DLD1 (cell line): Measurements from ENCODE around the gene KLHL25.
"Not testable (repeated sequence)": the region's sequence is repeated elsewhere in the genome, so short reads cannot be mapped to it uniquely, and the experiment has no call there.

Experiments used
- in situ Hi-C: cut with HindIII; loops from 2 replicates; pipeline ENCODE4 v1.10.0; 2017; ENCODE audit warnings: low sequenced_read_pairs

KLHL25 gene

GRCh38 chr15:85805420-85805819 lies 10.7 kb upstream of the KLHL25 start:
- in situ Hi-C loops = no loop called here

- in situ Hi-C loops = no loop called here
Observed at GRCh38 chr15:85804481-85805170, 9.9 kb upstream of the KLHL25 start.

- in situ Hi-C loops = not testable (repeated sequence)
Observed at GRCh38 chr15:85802617-85803016, 7.9 kb upstream of the KLHL25 start.

GRCh38 chr15:85800478-85801123 lies 5.9 kb upstream of the KLHL25 start:
- in situ Hi-C loops = no loop called here

- in situ Hi-C loops = not testable (repeated sequence)
Observed at GRCh38 chr15:85796371-85796770, 1.6 kb upstream of the KLHL25 start.

DNA sequence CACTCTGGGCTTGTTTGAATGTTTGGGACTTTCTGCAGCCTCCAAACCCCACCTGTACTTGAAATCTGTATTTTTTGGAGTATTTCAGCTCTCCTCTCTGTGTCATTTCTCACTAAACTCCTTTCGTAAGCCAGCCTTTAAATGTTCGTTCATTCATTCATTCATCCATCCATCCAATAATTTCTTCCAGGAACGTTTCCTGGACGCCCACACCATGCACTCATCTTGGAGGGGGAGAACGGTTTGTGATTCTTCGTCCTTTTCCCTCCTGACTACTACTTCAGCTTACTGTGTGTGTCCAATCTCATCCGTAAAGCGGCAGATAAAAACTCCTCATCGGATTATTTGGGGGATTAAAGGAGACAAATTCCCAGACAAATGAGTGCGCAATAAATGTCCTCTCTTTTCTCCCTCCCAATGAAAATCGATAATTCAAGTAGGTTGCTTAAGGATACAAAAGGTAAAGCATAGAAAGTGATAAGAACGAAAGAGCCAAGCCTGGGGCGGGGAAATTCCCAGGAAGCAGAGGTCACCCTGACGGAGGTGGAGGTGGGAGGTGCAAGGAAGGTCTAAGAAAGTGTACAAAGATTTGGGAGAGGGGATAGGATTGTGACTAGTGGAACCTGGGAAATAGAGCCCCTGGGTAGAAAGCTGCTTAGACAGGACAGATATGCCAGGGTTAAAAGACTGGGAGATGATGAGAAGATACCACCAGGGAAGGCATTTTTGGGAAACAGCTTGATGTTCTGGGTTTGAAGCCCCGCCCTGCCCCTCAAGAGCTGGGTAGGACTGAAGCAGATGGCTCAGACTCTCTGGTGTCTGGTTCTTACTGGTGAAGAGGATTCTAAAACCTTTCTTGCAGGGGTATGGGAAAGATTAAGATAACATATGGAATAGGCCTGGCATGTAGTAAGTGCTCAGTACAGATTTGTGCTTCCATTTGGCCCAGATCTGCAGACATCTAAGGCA lies 896 bp upstream of the KLHL25 start:
- in situ Hi-C loops = no loop called here

DNA sequence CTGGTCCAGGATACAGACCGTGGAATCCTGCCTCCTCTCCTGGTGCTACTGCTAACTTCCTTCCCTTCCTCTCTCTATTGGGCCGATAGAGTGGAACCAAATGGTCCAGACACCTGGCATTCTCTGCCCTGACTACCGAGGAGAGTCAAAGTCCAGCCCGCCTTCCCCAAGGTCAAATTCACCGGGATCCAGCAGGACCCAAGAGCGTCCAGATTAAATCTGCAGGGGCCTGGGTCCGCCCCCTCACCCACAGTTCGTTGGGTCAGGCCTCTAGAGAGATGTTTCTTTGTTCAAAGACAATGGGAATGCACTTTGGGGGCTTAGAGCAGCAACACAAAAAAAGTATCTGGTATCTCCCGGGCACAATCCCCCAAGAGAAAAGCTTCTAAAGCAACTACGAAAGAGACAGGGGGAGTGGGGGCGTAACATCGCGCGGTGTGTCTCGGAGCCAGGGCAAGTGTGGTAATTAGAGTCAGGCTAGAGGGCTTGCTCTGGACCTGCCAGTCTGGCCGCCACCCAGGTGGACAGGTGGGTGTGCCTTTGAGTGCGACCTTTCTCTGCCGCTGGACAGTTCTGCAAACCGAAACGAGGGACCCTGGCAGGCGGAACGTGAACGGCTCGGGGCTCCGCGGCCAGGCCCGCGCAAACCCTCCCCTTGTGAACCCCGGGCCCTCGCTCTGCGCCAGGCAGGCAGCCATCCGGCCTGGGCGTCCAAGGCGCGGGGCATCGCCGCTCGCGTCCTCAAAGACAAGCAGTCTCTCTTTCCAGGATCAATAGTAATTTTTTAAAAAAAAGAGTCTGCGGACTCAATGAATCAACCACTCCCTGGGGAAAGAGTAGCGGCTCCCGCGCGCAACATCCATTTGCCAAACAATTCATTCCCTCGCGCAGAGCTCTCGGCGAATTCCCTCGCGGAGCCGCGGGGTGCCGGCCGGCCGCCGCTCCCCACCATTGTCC lies 806 bp downstream of the KLHL25 start:
- in situ Hi-C loops = no loop called here

DNA sequence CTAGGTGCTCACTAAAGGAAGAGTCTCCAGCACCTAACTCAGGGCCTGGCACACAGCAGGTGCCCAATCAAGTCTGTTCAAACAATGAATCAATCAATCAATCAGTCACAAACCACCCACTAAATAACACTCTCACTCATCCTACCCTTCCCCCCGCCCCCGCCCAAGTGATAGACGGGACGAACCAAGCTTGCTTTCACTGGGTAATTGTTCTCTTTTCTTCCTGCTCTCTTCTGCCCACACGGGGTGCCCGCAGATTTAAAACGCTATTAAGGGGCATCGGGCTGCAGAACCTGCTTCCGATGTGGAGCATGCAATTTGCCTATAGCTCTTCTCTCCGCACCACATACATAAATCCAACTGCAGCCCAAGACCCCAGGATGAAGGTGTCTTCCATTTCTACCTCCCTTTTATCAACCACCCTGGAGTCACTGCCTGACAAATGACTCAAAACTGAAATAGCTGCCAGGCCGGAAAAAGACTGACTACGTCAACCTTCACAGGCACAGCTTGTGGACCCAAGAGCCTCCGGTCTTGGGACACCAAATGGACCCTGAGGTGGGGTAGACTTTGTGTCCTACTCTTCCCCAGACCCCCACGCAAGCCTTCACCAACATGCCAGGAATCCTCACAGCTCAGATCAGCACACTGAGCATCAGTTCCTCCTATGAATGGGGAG lies 1.7 kb downstream of the KLHL25 start:
- in situ Hi-C loops = no loop called here

DNA sequence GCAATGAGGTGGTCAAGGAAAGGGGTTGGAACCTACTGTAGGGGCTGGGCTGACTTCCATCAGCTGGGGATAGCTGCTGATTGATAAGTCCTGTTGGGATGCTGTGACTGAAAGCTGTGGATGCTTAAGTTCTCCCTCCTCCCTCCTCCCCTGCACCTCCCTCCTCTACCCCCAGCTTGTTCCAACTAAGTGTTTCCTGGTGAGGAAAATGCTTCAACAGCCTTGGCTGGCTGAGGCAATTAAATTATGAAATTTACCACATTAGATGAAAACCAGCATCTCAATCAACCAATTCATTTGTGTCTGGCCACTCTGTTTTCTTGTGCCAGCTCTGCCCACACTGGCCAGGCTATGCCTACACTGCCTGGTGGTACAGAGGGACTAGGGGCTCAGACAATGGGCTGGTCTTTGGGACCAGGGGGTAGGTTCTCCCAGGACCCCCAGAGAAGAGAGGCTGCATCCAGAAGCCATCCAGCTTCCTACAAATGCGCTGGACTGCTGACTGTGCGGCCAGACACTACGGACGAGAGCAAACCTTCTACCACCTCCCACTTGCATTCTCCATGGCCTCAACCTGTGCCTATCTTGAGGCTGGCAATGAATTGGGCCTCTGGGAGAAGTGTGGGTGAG lies 2.5 kb downstream of the KLHL25 start:
- in situ Hi-C loops = no loop called here

DNA sequence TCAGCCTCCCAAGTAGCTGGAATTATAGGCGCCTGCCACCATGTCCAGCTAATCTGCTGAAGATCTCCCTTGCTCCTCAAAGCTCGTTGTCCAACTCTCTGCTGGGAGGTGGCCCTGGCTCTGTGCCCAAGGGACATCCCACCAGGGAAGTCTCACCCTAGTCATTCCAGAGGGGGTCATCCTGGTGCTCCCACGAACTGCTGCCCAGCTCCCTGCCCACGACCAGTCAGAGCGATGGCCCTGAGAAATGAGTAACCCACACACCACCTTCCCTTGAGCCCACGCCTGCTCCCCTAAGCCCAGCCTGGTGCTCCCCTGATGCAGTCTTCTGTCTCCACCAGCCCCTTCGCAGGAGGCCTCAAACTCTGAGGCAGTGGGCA lies 5.2 kb downstream of the KLHL25 start:
- in situ Hi-C loops = no loop called here

DNA sequence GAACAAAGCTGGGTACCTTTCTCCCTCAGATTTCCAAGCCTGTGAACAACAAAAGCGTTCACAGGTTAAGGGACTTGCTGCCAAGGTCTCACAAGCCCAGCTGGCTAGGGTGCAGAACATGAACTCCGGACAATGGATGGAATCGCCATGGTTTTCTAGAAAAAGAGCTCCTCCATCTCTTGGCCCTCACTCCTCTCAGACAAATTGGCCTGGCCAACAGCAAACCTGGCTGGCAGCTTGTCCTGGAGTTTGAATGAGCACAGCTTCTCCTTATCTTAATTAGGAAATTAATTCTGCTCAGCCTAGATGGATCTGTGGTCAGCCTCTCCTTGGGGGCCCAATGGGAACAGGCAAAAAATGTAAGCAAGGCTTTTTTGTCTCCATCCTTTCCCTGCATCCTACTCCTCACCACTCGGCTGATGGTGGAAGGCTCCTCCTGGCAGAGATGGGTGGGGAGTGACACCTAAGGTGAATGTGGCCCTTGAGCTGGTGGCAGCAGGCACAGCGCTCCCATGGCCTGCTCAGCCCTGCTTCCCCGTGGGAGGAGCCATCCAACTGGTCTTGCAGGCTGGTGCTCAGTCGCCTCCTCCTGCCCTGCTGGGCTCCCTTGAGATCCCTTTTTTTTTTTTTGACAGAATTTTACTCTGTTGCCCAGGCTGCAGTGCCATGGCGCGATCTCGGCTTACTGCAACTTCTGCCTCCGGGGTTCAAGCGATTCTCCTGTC lies 5.8 kb downstream of the KLHL25 start:
- in situ Hi-C loops = no loop called here

DNA sequence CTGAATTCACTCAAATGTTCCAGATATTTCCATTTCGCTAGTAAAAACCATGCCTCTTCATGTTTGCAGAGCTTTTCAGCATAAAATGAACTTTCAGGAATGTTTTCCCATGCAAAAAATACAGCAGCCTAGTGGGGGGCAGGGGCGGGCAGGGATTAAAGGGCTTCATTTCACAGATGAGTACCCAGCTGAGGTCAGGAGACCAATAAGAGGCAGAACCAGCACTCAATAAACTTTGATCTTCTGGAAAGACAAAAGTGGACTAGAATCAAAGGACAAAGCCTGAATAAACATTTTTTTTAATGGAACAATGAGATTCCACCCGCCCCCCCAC lies 8.0 kb downstream of the KLHL25 start:
- in situ Hi-C loops = no loop called here

- in situ Hi-C loops = no loop called here
Observed at GRCh38 chr15:85785887-85786780, 8.6 kb downstream of the KLHL25 start.

DNA sequence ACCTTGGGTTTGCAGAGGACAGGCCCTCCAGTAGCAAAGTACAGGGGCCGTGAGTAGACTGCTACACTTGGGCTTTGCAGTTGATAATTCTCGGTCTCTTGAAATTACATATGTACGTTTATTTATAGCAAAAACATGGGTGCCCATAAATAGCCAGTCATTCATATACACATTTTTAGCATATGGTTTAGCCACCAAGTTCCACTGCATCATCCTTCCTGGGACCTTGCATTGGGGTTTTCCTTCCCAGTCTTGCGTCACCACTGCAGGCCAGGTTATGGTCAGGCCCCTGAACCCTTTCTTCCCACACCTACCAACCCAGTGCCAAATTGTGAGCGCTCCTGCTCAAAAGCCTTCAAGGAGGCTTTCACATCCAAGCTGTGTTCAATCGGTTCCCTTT lies 12.7 kb downstream of the KLHL25 start:
- in situ Hi-C loops = no loop called here

DNA sequence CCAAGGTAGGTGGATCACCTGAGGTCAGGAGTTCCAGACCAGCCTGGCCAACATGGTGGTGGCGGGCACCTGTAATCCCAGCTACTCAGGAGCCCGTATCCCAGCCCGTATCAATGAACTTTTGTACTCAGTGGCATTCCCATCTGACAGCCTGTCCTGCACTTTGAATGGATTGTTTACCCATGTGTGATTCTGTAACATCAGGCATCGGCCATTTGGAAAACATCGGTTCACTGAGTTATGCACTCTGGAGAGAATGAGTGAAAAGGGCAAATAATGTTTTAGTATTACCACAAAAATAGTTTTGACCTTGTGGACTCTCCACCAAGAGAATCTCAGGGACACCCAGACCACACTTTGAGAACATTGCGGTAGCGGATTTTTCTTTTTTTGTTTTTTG lies 13.6 kb downstream of the KLHL25 start:
- in situ Hi-C loops = no loop called here

DNA sequence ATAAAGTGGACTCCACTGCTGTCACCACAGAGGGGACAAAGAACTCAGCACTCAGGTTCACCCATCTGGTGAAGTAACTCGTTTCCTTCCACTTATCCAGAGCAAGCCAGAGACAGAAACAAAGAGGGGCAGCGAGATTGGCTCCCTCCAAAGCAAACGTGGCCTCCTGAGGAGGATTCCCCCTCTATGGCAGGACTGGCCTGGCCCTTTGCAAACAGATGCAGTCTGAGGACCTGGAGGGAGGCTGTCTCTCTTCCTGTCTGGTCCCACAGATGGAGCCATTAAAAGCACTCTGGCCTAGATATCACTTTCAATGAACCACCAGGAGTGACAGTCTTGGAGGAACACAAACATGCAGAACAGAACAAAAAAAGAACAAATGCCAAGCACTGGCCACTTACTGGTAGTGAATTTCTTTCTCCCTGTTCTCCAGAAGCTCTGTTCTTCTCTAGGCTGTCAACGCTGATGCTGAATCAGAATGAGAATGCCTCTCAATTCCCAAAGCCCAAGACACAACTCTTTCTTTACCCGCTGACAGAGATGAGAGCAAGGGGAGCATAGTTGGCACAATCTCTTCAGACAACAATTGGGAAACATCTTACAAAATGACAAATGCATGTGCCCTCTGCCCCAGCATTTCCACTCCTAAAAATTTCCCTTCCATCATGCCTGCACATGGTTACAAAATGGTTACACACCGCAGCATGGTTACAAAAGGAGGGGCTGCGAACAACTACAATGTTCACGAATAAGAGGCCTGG lies 14.3 kb downstream of the KLHL25 start:
- in situ Hi-C loops = no loop called here

DNA sequence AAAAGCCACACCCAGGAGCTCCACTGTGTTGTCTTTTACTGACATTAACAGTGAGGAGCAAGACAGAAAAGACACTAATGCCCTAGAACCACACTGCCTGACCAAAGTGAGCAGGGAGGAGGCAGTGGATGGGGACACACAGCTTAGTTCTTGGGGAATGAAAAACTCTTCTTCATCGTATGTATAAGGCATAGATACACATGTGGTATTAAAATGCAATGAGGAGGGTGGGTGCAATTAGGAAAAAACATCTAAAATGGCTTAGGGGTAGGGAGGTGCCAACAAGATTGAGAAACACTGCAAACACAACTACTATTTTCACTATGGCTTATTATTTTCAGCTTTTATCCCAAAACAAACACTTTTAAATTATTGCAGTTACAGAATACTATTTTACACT lies 15.5 kb downstream of the KLHL25 start:
- in situ Hi-C loops = no loop called here
